GM23248 (cell line): ENCODE data around the gene NRM. TPM values are rescaled to one million over a fixed set of nuclear protein-coding genes. Genes with fewer than 3 reads are reported as not detected.
A peak's percentile ranks its signal among the peaks of the same experiment; 100 is the strongest.

Experiments
- DNase-seq: peaks from one replicate; pipeline ENCODE4 v3.0.0-alpha.2; 2015
- H2AFZ ChIP-seq: fragments of 200-600 bp; sonication (generic); 2 replicates; pipeline ENCODE4 v1.6.1; 2016; ENCODE audit warnings: antibody characterized with exemption
- H3F3A ChIP-seq: fragments of 200-600 bp; sonication (generic); 2 replicates; pipeline ENCODE4 v1.6.1; 2016; ENCODE audit warnings: mild to moderate bottlenecking, antibody characterized with exemption, mixed run types; ENCODE audit not compliant: insufficient read depth
- H3K27ac ChIP-seq: fragments of 200-600 bp; sonication (generic); 2 replicates; pipeline ENCODE4 v1.5.1; 2016; ENCODE audit warnings: mild to moderate bottlenecking
- H3K27me3 ChIP-seq: fragments of 200-600 bp; sonication (generic); replicated peaks from 2 replicates; pipeline ENCODE4 v1.6.1; 2016; ENCODE audit warnings: mild to moderate bottlenecking; ENCODE audit not compliant: insufficient read depth
- H3K36me3 ChIP-seq: fragments of 200-600 bp; sonication (generic); 2 replicates; pipeline ENCODE4 v1.6.1; 2016; ENCODE audit warnings: low read depth, mild to moderate bottlenecking
- H3K4me1 ChIP-seq: fragments of 200-600 bp; sonication (generic); 2 replicates; pipeline ENCODE4 v1.6.1; 2016; ENCODE audit warnings: mild to moderate bottlenecking; ENCODE audit not compliant: insufficient read depth
- H3K4me2 ChIP-seq: fragments of 200-600 bp; sonication (generic); one replicate; pipeline ENCODE4 v1.6.1; 2016; ENCODE audit warnings: mild to moderate bottlenecking; ENCODE audit not compliant: unreplicated experiment
- H3K4me3 ChIP-seq: fragments of 200-600 bp; sonication (generic); 2 replicates; pipeline ENCODE4 v1.5.1; 2016; ENCODE audit warnings: mild to moderate bottlenecking
- H3K79me2 ChIP-seq: fragments of 200-600 bp; sonication (generic); 2 replicates; pipeline ENCODE4 v1.6.1; 2016; ENCODE audit warnings: mild to moderate bottlenecking; ENCODE audit not compliant: insufficient read depth
- H3K9ac ChIP-seq: fragments of 200-600 bp; sonication (generic); 2 replicates; pipeline ENCODE4 v1.6.1; 2016; ENCODE audit warnings: mild to moderate bottlenecking
- H3K9me2 ChIP-seq: fragments of 200-600 bp; sonication (generic); 2 replicates; pipeline ENCODE4 v1.6.1; 2016; ENCODE audit warnings: mixed run types, mild to moderate bottlenecking, moderate library complexity; ENCODE audit not compliant: insufficient read depth
- H3K9me3 ChIP-seq: fragments of 200-600 bp; sonication (generic); one replicate; pipeline ENCODE4 v1.6.1; 2017; ENCODE audit warnings: low read depth
- H4K20me1 ChIP-seq: fragments of 200-600 bp; sonication (generic); 2 replicates; pipeline ENCODE4 v1.6.0; 2016; ENCODE audit not compliant: insufficient read depth
- EZH2 ChIP-seq: fragments of 200-600 bp; sonication (generic); IDR thresholded peaks from 2 replicates; pipeline ENCODE4 v1.6.1; 2018; ENCODE audit warnings: antibody characterized with exemption, mild to moderate bottlenecking; ENCODE audit not compliant: insufficient read depth, poor library complexity, severe bottlenecking
- EZH2phosphoT487 ChIP-seq: fragments of 200-600 bp; sonication (generic); IDR thresholded peaks from 2 replicates; pipeline ENCODE4 v1.6.1; 2018; ENCODE audit warnings: antibody characterized with exemption, moderate library complexity, mild to moderate bottlenecking, low read depth; ENCODE audit not compliant: insufficient read depth
- WGBS, 2 experiments: methylation state at CpG; one replicate each; pipeline ENCODE4 v1.1.6; 2015 to 2017; ENCODE audit warnings: low lambda C conversion rate in 2 of 2, low coverage in 1 of 2; ENCODE audit errors: missing lambda C conversion rate in 2 of 2; 5-methylcytosine and 5-hydroxymethylcytosine counted together
- in situ Hi-C: fragments of 300-500 bp; cut with MboI; formaldehyde crosslinking; loops from 2 replicates; pipeline ENCODE4 v1.15.0; 2020
- polyA plus RNA-seq: library from polyadenylated mRNA; unstranded; fragments of >200 nt; fragmentation: Nextera tagmentation; extraction: Ambion mirVana; gene quantifications from 2 replicates; pipeline ENCODE4 v1.2.1, GENCODE V29; 2016
- total RNA-seq: library from RNA; depleted of rRNA; stranded (reverse); fragments of >200 nt; shearing (Covaris generic); gene quantifications from 2 replicates; pipeline ENCODE4 v1.2.3, GENCODE V29; 2014

Gene NRM
- total and polyA plus RNA-seq, 2 experiments from 2014 or later = 6.2 to 11.3 TPM

DNA sequence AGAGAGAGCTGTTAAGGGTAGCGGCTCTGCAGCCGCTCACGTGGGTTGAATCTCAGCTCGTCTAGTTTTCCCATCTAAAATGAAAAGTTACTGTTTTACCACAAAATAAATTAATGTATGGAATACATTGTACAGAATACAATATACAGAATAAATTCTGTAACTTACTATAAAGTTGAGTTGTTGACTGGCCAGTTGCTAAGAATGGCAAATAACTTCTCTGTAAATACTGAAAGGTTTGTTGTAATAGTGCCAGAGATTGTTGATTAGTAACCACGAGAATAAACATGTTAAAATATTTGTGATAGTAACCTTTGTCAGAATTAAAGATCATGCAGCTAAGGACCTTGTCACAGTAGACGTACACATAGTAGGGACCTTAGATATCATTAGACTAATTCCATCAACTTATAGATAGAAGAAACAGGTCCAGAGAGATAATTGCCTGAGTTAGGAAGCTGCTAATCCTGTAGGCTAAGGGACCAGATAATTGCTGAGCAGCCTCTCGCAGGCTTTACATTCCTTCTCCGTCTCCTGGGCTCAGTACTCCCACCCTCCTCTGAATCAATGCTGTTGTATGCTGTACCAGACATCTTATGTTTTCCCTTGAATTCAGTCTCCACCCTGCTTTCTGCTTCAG lies 544 bp upstream of the NRM start:
- Histone ChIP-seq H3F3A (peaks cover 37% of the 10 kb centered on the region), H3K4me1 (peaks cover 46% of the 10 kb centered on the region), H3K4me2 (peak overlapping the region; percentile 83), H3K27ac (peak overlapping the region; percentile 92), H3K9me3 (no peaks in the 10 kb centered on the region), H2AFZ (peak overlapping the region; percentile 91), H3K36me3 (no peaks in the 10 kb centered on the region), H4K20me1 (no peaks in the 10 kb centered on the region), H3K4me3 (peak overlapping the region; percentile 91), H3K27me3 (no peaks in the 10 kb centered on the region), H3K79me2 (peaks cover 33% of the 10 kb centered on the region), H3K9ac (peak overlapping the region; percentile 85), H3K9me2 (no peaks in the 10 kb centered on the region)
- WGBS, 2 experiments = 26 to 30% methylated on average over 8 of the region's 8 CpGs
- TF ChIP-seq EZH2 = no peak
- DNase-seq = peak; percentile 30
- in situ Hi-C loops = no loop called here

DNA sequence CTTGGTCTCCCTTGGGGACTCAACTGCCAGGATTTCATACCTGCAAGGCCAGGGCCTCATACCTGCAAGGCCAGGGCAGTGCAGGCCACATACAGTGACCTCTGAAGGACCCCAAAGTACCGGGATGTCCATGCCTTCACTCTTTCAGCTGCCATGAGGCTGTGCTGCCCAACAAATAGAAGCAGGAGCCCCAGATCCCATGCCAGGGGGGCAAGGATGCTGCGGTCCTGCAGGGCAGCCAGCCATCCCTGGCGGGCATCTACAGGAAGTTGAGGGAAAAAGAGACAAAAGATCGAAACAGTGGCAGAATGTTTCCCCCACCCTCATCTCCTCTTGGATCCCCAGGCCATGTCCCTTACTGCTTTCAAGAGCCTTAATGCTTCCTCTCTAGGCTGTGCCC lies 799 bp downstream of the NRM start:
- peaks cover 46% of the 10 kb centered on the region for H3K79me2 ChIP-seq
- H2AFZ ChIP-seq = no peak overlapping the region
- 46 to 47% methylated on average over 4 of the region's 4 CpGs for WGBS, 2 experiments
- peak overlapping the region; percentile 83 for H3K4me2 ChIP-seq
- H3K9me2 ChIP-seq = no peaks in the 10 kb centered on the region
- H3F3A ChIP-seq = peaks cover 45% of the 10 kb centered on the region
- H3K9ac ChIP-seq = peak overlapping the region; percentile 85
- peak overlapping the region; percentile 91 for H3K4me3 ChIP-seq
- no peaks in the 10 kb centered on the region for H3K9me3 ChIP-seq
- TF ChIP-seq EZH2phosphoT487 (no peak), EZH2 (no peak)
- H3K27me3 ChIP-seq = no peaks in the 10 kb centered on the region
- in situ Hi-C loops = no loop called here
- peaks cover 6% of the 10 kb centered on the region; the same call in 1 of the 2 replicates for H3K36me3 ChIP-seq
- DNase-seq = no peak
- H4K20me1 ChIP-seq = no peaks in the 10 kb centered on the region
- H3K4me1 ChIP-seq = peaks cover 35% of the 10 kb centered on the region
- H3K27ac ChIP-seq = peak overlapping the region; percentile 92

- in situ Hi-C loops = no loop called here
- Histone ChIP-seq H3K27ac (peak overlapping the region; percentile 100), H3K79me2 (peaks cover 53% of the 10 kb centered on the region), H3K9me3 (no peaks in the 10 kb centered on the region), H2AFZ (no peak overlapping the region), H3K36me3 (peaks cover 6% of the 10 kb centered on the region; the same call in 1 of the 2 replicates), H3K4me3 (no peak overlapping the region), H3K27me3 (no peaks in the 10 kb centered on the region), H4K20me1 (no peaks in the 10 kb centered on the region), H3F3A (peaks cover 43% of the 10 kb centered on the region), H3K4me2 (no peak overlapping the region), H3K9me2 (no peaks in the 10 kb centered on the region), H3K9ac (peak overlapping the region; percentile 100), H3K4me1 (peaks cover 30% of the 10 kb centered on the region)
- WGBS, 2 experiments = 93 to 94% methylated on average over 11 of the region's 11 CpGs
- TF ChIP-seq EZH2phosphoT487 (no peak), EZH2 (no peak)
- DNase-seq = no peak
Observed at GRCh38 chr6:30689022-30689865, 1.5 kb downstream of the NRM start.

- Histone ChIP-seq H3K9me2 (no peaks in the 10 kb centered on the region), H3K27me3 (no peaks in the 10 kb centered on the region), H4K20me1 (no peaks in the 10 kb centered on the region), H3F3A (peaks cover 50% of the 10 kb centered on the region), H3K36me3 (peaks cover 6% of the 10 kb centered on the region; the same call in 1 of the 2 replicates), H3K27ac (peak overlapping the region; percentile 100), H3K9ac (peak overlapping the region; percentile 100), H3K4me2 (peak overlapping the region; percentile 99), H3K4me3 (peak overlapping the region; percentile 100), H2AFZ (no peak overlapping the region), H3K79me2 (peaks cover 60% of the 10 kb centered on the region), H3K4me1 (peaks cover 30% of the 10 kb centered on the region), H3K9me3 (no peaks in the 10 kb centered on the region)
- 94 to 97% methylated on average over 9 of the region's 9 CpGs for WGBS, 2 experiments
- TF ChIP-seq EZH2 (no peak), EZH2phosphoT487 (no peak)
- in situ Hi-C loops = no loop called here
- no peak for DNase-seq
Observed at GRCh38 chr6:30688569-30688968, 2.2 kb downstream of the NRM start.
